Kidney (tissue), 14 donors: Measurements from ENCODE around the gene PTPRM. TPM values are rescaled to one million over a fixed set of nuclear protein-coding genes. Genes with fewer than 3 reads are reported as not detected.

Experiments
- DNase-seq, 5 donors: peaks; one replicate each; pipeline ENCODE4 v3.0.0-alpha.2; 2013 to 2020
- FAIRE-seq: peaks from 2 replicates; lab custom pipeline; 2012; peaks lifted over from hg19 to GRCh38; lab: Jason Lieb, UNC
- H3K27ac ChIP-seq, 2 donors: one replicate each; pipeline ENCODE4 v1.7.0; 2013; ENCODE audit warnings: low read depth in 2 of 2, low read length in 2 of 2, inconsistent platforms in 1 of 2
- H3K27me3 ChIP-seq: one replicate; pipeline ENCODE4 v1.7.1; 2013; ENCODE audit warnings: low read length, inconsistent platforms; ENCODE audit not compliant: control insufficient read depth, insufficient read depth
- H3K36me3 ChIP-seq, 3 donors: one replicate each; pipeline versions ENCODE4 v1.7.0 to v1.7.1; 2013; ENCODE audit warnings: low read length in 3 of 3, control low read depth in 1 of 3, inconsistent platforms in 1 of 3; ENCODE audit not compliant: insufficient read depth in 3 of 3, control insufficient read depth in 2 of 3
- H3K4me1 ChIP-seq, 3 donors: one replicate each; pipeline versions ENCODE4 v1.7.0 to v1.7.1; 2013; ENCODE audit warnings: low read length in 3 of 3, inconsistent platforms in 1 of 3, low read depth in 1 of 3; ENCODE audit not compliant: control insufficient read depth in 2 of 3, insufficient read depth in 2 of 3
- H3K4me3 ChIP-seq, 3 donors: one replicate each; pipeline versions ENCODE4 v1.7.0 to v1.8.1; 2013; ENCODE audit warnings: low read length in 3 of 3, control low read depth in 1 of 3, inconsistent platforms in 1 of 3
- H3K9ac ChIP-seq, 3 donors: one replicate each; pipeline versions ENCODE4 v1.7.0 to v1.7.1; 2013; ENCODE audit warnings: low read length in 3 of 3, control low read depth in 1 of 3, inconsistent platforms in 1 of 3
- H3K9me3 ChIP-seq, 3 donors: one replicate each; pipeline versions ENCODE4 v1.7.0 to v1.7.1; 2013; ENCODE audit warnings: low read length in 3 of 3, control low read depth in 1 of 3, inconsistent platforms in 1 of 3; ENCODE audit not compliant: control insufficient read depth in 2 of 3, insufficient read depth in 1 of 3
- intact Hi-C: fragments of 100-400 bp; cut with DNase I; formaldehyde crosslinking; loops from one replicate; pipeline ENCODE4 v1.11.1; 2022
- polyA plus RNA-seq: library from polyadenylated mRNA; stranded (reverse); fragments of 350-450 nt; fragmentation: Illumina TruSeq; extraction: RNeasy Lipid Tissue Mini Kit (QIAGEN cat#74804); gene quantifications from one replicate; pipeline ENCODE4 v1.2.3, GENCODE V29; 2014; ENCODE audit warnings: low read depth, low replicate concordance; ENCODE audit not compliant: insufficient read depth
- total RNA-seq: library from RNA; stranded (reverse); fragmentation: NEBNext Ultra II Directional; extraction: Animal tissue kit (Norgen Biotek cat#: 25700); gene quantifications from one replicate; pipeline ENCODE4 v1.2.1, GENCODE V29; 2021
- TF ChIP-seq, protein P1 (sequence below): IDR thresholded peaks from 3 replicates; pipeline ENCODE4 v1.5.1; 2012; ENCODE audit warnings: mild to moderate bottlenecking, moderate library complexity, borderline replicate concordance; ENCODE audit not compliant: insufficient read depth; ENCODE audit errors: extremely low read depth
- donor health status: control.
- donor health status: control.
- donor health status: control.
- donor health status: control.
- donor health status: control.
- donor health status: DM: yes; HTN: yes; CAD: no.
- donor health status: Normal renal cell carcinoma (clear cell type).

The PTPRM gene
- total and polyA plus RNA-seq, 2 donors from 2014 or later = 52.4 to 98.9 TPM

DNA sequence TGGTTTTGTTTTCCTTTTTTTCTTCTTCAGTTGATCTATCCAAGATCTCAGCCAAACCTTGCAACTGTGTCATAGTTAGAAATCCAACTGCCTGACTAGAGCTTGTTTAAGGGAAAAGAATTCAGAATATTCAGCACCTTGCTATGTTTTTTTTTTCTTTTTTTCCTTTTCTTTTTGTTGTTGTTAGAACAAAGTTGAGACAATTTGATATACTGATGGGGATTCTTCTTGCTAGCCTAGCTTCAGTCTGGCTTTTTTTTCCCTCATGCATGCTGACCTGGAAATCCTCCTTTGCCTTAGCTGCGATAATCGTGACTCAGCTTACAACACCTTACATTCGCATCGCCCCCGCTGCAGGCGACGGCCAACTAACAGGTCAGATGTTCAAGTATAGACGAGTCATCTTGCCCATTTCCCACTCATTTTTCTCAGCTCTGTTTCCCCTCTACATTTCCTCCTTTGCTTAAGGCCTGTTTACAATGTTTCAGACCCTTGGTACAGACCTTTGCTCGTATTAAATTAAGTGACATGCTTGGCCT lies 554.9 kb downstream of the PTPRM start:
- H3K36me3 ChIP-seq = peaks cover 0 to 2% (median 0%) of the 10 kb centered on the region in 3 donors
- no peaks in the 10 kb centered on the region for H3K9me3 ChIP-seq
- no peak overlapping the region for H3K4me3 ChIP-seq
- TF ChIP-seq, protein P1, sequence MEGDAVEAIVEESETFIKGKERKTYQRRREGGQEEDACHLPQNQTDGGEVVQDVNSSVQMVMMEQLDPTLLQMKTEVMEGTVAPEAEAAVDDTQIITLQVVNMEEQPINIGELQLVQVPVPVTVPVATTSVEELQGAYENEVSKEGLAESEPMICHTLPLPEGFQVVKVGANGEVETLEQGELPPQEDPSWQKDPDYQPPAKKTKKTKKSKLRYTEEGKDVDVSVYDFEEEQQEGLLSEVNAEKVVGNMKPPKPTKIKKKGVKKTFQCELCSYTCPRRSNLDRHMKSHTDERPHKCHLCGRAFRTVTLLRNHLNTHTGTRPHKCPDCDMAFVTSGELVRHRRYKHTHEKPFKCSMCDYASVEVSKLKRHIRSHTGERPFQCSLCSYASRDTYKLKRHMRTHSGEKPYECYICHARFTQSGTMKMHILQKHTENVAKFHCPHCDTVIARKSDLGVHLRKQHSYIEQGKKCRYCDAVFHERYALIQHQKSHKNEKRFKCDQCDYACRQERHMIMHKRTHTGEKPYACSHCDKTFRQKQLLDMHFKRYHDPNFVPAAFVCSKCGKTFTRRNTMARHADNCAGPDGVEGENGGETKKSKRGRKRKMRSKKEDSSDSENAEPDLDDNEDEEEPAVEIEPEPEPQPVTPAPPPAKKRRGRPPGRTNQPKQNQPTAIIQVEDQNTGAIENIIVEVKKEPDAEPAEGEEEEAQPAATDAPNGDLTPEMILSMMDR = no peak
- no peak overlapping the region for H3K9ac ChIP-seq
- no peak for FAIRE-seq
- H3K4me1 ChIP-seq = no peaks in the 10 kb centered on the region
- no peak overlapping the region for H3K27ac ChIP-seq
- intact Hi-C loops = no loop called here
- H3K27me3 ChIP-seq = no peaks in the 10 kb centered on the region
- DNase-seq = no peak

DNA sequence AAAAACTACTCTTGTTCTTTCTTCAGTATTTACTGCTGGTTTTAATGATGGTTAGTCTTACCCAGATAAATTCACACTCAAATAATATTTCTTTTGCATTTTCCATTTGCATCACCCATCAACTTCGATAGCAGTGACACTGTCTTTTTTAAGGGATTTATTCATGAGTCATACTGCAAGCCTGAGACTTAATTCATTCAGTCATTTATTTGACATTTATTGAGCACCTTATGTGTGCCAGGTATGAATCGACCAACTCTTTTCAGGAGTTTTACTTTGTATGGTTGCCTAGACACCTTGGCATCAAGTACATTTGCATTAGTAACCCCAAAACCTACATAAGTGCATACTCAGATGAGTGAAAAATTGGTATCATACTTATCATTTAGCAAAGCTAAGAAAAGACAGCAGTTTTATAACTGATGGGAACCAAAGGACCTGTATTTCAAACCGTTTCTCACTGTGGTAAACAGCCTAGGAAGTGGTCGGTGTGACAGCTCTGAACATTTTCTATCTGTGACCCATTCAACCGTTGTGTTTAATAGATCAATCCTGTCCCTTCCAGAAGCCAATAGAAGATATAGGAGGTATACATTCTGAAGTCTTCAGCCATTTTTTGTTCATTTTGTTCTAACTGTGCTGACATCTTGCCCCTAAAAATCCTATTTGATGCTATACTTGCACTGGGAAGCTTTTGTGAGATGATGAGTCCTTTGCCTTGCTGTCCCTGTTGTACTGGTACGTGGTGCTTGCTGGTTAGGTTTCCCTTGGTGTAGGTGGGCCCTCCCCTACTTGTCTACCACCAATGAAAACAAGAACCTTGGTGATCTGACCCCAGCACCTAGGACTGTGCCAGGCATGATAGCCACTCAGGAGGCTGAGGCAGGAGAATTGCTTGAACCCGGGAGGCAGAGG lies 557.4 kb downstream of the PTPRM start:
- Histone ChIP-seq H3K9me3 (no peaks in the 10 kb centered on the region), H3K36me3 (peaks cover 0 to 2% (median 0%) of the 10 kb centered on the region in 3 donors), H3K27ac (no peak overlapping the region), H3K27me3 (no peaks in the 10 kb centered on the region), H3K9ac (no peak overlapping the region), H3K4me3 (no peak overlapping the region), H3K4me1 (no peaks in the 10 kb centered on the region)
- DNase-seq (no peak), FAIRE-seq (no peak)
- TF ChIP-seq, protein P1 = no peak
- intact Hi-C loops = no loop called here

DNA sequence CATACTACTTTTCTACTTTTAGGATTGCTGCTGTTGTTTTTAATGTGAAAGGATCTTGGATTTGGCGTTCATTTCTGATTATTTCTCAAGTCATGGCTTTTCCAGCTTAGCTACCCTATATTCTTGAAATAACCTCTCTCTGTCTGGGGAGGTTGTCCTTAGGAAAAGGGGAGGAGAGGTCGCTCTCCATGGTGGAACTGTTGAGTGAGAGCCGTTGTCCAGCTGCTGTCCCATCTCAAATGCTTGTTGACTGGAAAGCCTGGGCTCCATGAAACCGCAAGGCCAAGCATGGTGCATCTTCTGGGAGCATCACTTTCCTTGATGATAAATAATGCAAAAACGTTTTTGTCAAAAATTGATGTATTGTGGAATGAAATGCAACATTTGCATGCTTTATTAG lies 563.0 kb downstream of the PTPRM start:
- no peaks in the 10 kb centered on the region for H3K4me1 ChIP-seq
- no peaks in the 10 kb centered on the region for H3K9me3 ChIP-seq
- H3K27ac ChIP-seq = no peak overlapping the region
- TF ChIP-seq, protein P1 = no peak
- DNase-seq = no peak
- intact Hi-C loops = no loop called here
- no peak for FAIRE-seq
- no peak overlapping the region for H3K9ac ChIP-seq
- no peaks in the 10 kb centered on the region for H3K36me3 ChIP-seq
- H3K4me3 ChIP-seq = no peak overlapping the region
- no peaks in the 10 kb centered on the region for H3K27me3 ChIP-seq
